ENCODE data around the gene GZMM. TPM values are rescaled to one million over a fixed set of nuclear protein-coding genes. Genes with fewer than 3 reads are reported as not detected.

Gene GZMM
- total and polyA plus RNA-seq, 4 experiments from 2014 or later, result 25.5 to 122 (median 55.4) TPM

DNA sequence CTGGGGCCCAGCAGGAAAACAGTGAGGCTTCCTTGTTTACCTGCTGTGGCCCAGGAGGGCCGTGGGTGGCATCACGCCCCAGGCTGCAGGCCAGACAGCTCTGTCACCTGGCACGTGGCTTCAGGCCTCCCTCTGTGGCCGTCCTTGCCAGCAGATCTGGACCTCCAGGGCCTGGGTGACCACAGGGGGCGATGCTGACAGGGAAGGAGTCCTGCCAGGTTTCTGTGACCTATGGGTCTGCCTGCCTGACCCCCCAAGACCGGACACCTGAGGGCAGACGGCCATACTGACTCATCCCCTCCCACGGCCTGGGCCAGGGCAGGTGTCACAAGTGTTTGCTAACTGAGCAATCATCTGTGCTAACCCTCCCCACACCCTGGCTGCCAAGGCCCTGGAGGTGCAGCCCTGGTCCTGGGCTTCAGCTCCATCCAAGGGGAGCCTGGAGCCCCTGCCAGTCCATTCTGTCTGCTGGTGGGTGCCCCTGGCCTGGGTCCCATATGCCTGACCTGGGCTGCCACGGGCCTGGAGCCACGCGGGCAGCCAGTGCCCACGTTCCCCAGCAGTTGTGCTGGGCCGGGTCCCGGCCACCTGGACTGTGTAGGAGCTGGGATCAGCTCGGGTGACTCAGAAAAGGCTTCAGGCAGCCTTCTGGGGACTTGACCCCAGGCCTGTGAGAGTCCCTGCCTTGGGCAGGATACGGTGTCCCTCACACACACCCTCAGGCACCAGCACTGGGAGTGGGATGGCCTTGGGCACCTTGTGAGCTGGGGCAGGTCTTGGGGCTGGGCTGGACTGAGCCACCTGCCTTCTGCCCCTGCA, 8.6 kb upstream of the GZMM start:
- peaks cover 8 to 13% of the 10 kb centered on the region in 2 donors for H3K36me3 Mint-ChIP-seq
- ChIA-PET POLR2A (ENCODE audit: partially characterized antibody) (no interaction called here), CTCF (ENCODE audit: partially characterized antibody) (no interaction called here)
- H3K4me3 ChIP-seq (ENCODE audit: low read length in 2 of 2), result no peak overlapping the region
- peaks cover 27% of the 10 kb centered on the region for H3K4me1 ChIP-seq (ENCODE audit: insufficient read depth, low read length)
- H3K4me1 Mint-ChIP-seq, result peaks cover 6 to 21% (median 14%) of the 10 kb centered on the region in 4 donors
- intact Hi-C loops (cut with micrococcal nuclease), result no loop called here
- H3K27ac ChIP-seq (ENCODE audit: low read depth, low read length), result peak overlapping the region; percentile 9
- H3K9me3 ChIP-seq (ENCODE audit: control insufficient read depth in 1 of 2, low read length in 2 of 2), result no peaks in the 10 kb centered on the region
- H3K4me3 Mint-ChIP-seq, result peak overlapping the region in 2 of 8 donors; percentile 36 to 83
- no peaks in the 10 kb centered on the region for H3K9me3 Mint-ChIP-seq
- H3K36me3 ChIP-seq (ENCODE audit: insufficient read depth, low read length), result peaks cover 26% of the 10 kb centered on the region
- DNase-seq, result no peak
- H3K27ac Mint-ChIP-seq, result peak overlapping the region in 5 of 7 donors; percentile 24 to 72 (median 55)
- H3K27me3 ChIP-seq (ENCODE audit: insufficient read depth, low read length), result no peaks in the 10 kb centered on the region
- no peaks in the 10 kb centered on the region for H3K27me3 Mint-ChIP-seq

DNA sequence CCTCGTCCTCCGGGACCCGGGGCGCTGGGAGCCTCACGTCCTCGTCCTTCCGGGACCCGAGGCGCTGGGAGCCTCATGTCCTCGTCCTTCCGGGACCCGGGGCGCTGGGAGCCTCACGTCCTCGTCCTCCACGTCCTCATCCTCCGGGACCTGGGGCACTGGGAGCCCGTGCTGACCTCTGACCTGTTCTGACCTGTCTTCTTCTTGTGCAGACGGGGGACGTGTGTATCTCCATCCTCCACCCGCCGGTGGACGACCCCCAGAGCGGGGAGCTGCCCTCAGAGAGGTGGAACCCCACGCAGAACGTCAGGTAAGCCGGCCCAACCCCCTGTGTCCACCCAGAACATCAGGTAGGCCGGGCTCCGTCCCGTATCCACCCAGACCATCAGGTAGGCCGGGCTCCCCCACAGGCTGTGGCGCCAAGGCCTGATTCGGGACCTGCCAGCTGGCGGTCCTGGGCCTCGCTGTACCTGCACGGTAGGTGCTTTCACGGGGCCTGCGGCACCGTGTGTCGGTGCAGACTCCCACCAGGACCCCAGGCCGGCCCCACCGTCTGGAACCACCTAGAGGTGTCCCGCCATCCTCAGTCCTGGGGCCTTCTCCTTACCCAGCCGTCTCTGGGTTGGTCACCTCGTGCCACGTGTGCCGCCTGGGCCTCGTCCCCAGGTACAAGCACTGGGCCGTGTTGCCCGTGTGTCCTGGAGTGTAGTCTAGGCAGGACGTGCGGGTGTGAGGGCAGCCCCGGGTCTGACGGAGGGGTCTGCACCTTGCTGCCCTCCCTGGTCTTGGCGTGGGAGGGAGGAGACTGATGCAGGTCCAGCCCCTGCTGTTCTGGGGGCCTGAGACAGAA, 7.6 kb upstream of the GZMM start:
- Histone ChIP-seq H3K36me3 (ENCODE audit: insufficient read depth, low read length) (peaks cover 26% of the 10 kb centered on the region), H3K9me3 (ENCODE audit: control insufficient read depth in 1 of 2, low read length in 2 of 2) (no peaks in the 10 kb centered on the region), H3K27ac (ENCODE audit: low read depth, low read length) (no peak overlapping the region), H3K4me3 (ENCODE audit: low read length in 2 of 2) (no peak overlapping the region), H3K27me3 (ENCODE audit: insufficient read depth, low read length) (no peaks in the 10 kb centered on the region), H3K4me1 (ENCODE audit: insufficient read depth, low read length) (peaks cover 21% of the 10 kb centered on the region)
- Mint-ChIP-seq H3K36me3 (peaks cover 8 to 13% of the 10 kb centered on the region in 2 donors), H3K4me1 (peaks cover 6 to 20% (median 14%) of the 10 kb centered on the region in 4 donors), H3K27me3 (no peaks in the 10 kb centered on the region), H3K9me3 (no peaks in the 10 kb centered on the region), H3K4me3 (no peak overlapping the region), H3K27ac (peak overlapping the region in 2 of 7 donors; percentile 68 to 87)
- intact Hi-C loops (cut with micrococcal nuclease), result no loop called here
- DNase-seq, result no peak
- POLR2A ChIA-PET (ENCODE audit: partially characterized antibody), result no interaction called here
- CTCF ChIA-PET (ENCODE audit: partially characterized antibody), result no interaction called here

- peaks cover 26% of the 10 kb centered on the region for H3K36me3 ChIP-seq (ENCODE audit: insufficient read depth, low read length)
- no peak for DNase-seq
- intact Hi-C loops (cut with micrococcal nuclease), result no loop called here
- Mint-ChIP-seq H3K4me3 (no peak overlapping the region), H3K9me3 (no peaks in the 10 kb centered on the region), H3K4me1 (peaks cover 6 to 20% (median 14%) of the 10 kb centered on the region in 4 donors), H3K36me3 (peaks cover 8 to 13% of the 10 kb centered on the region in 2 donors), H3K27me3 (no peaks in the 10 kb centered on the region), H3K27ac (no peak overlapping the region)
- H3K9me3 ChIP-seq (ENCODE audit: control insufficient read depth in 1 of 2, low read length in 2 of 2), result no peaks in the 10 kb centered on the region
- H3K4me3 ChIP-seq (ENCODE audit: low read length in 2 of 2), result no peak overlapping the region
- peaks cover 21% of the 10 kb centered on the region for H3K4me1 ChIP-seq (ENCODE audit: insufficient read depth, low read length)
- H3K27me3 ChIP-seq (ENCODE audit: insufficient read depth, low read length), result no peaks in the 10 kb centered on the region
- CTCF ChIA-PET (ENCODE audit: partially characterized antibody), result no interaction called here
- no peak overlapping the region for H3K27ac ChIP-seq (ENCODE audit: low read depth, low read length)
- POLR2A ChIA-PET (ENCODE audit: partially characterized antibody), result no interaction called here
Observed at GRCh38 chr19:536881-537404, 6.9 kb upstream of the GZMM start.

DNA sequence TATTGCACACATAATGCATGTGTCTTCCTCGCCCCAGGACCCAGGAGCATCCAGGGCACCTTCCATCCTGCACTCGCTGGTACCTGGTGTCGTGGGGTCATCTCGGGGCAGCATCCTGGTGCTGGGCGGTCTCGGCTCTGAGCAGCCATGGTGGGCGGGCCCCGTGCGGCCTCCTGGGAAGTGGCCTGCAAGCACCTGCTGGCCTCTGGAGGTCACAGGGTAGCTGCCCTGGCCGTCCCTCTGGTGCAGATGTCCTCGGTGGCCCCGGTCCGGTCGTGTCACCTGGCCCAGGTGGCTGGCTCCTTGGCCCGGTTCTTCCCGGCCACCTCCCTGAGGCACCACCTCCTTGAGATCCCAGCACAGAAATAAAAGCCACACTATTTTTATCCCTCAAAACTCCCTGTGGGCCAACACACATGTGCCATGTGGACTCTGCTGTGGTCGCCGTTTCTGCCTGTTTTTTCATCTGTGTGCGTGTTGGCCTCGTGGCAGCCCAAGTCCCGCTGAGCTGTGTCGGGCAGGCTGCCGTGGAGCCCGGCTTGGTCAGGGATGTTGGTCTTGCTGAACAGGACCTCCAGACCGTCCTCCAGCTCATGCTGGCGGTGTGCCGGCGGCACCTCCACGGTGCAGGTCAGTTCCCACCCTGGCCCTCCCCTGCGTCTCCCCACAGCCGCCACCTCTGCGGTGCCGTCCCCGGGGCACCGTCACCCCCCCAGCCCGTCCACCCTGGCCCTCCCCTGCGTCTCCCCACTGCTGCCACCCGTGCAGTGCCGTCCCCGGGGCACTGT, 5.0 kb upstream of the GZMM start:
- Histone ChIP-seq H3K9me3 (ENCODE audit: control insufficient read depth in 1 of 2, low read length in 2 of 2) (no peaks in the 10 kb centered on the region), H3K36me3 (ENCODE audit: insufficient read depth, low read length) (peaks cover 26% of the 10 kb centered on the region), H3K27me3 (ENCODE audit: insufficient read depth, low read length) (no peaks in the 10 kb centered on the region), H3K4me3 (ENCODE audit: low read length in 2 of 2) (no peak overlapping the region), H3K27ac (ENCODE audit: low read depth, low read length) (no peak overlapping the region), H3K4me1 (ENCODE audit: insufficient read depth, low read length) (peaks cover 17% of the 10 kb centered on the region)
- H3K27ac Mint-ChIP-seq, result peak overlapping the region in 1 of 7 donors; percentile 55
- no peak for DNase-seq
- intact Hi-C loops (cut with micrococcal nuclease), result no loop called here
- no peaks in the 10 kb centered on the region for H3K9me3 Mint-ChIP-seq
- H3K4me1 Mint-ChIP-seq, result peaks cover 9 to 16% (median 14%) of the 10 kb centered on the region in 4 donors
- ChIA-PET POLR2A (ENCODE audit: partially characterized antibody) (interaction anchor here (1.3 kb wide), 1 partner anchor 8 kb away, joined by 3 read pairs; no protein-coding TSS in a partner anchor), CTCF (ENCODE audit: partially characterized antibody) (no interaction called here)
- H3K27me3 Mint-ChIP-seq, result no peaks in the 10 kb centered on the region
- peaks cover 8 to 15% of the 10 kb centered on the region in 2 donors for H3K36me3 Mint-ChIP-seq
- no peak overlapping the region for H3K4me3 Mint-ChIP-seq

DNA sequence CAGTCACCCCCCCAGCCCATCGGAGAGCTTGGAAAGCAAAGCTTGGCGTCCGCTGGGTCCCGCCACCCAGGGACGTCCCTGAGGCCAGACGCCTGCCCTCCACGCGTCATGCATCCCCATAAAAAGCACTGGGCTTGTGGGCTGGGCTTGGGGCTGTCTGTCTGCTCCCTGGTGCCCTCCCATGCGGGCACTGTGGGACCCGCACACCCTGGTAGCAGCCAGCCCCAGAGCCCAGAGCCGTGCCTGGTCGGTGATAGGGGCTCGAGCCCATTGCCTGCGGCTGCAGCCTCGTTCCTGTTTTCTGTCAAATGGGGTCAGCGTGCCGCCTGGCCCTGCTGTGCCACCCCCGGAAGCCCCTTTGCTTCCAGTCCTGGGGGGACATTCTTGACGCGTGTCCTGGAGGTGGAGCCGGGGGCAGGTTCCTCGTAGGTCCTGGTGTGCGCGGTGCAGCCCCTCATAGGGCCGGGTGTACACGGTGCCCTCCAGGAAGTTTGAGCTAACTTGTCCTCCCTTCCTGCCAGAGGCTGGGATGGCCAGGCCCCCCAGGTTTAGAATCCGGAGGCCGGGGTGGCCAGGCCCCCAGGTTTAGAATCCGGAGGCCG, 4.3 kb upstream of the GZMM start:
- Histone ChIP-seq H3K4me3 (ENCODE audit: low read length in 2 of 2) (no peak overlapping the region), H3K9me3 (ENCODE audit: control insufficient read depth in 1 of 2, low read length in 2 of 2) (no peaks in the 10 kb centered on the region), H3K36me3 (ENCODE audit: insufficient read depth, low read length) (peaks cover 26% of the 10 kb centered on the region), H3K4me1 (ENCODE audit: insufficient read depth, low read length) (peaks cover 22% of the 10 kb centered on the region), H3K27me3 (ENCODE audit: insufficient read depth, low read length) (no peaks in the 10 kb centered on the region), H3K27ac (ENCODE audit: low read depth, low read length) (no peak overlapping the region)
- peaks cover 10 to 21% (median 16%) of the 10 kb centered on the region in 4 donors for H3K4me1 Mint-ChIP-seq
- CTCF ChIA-PET (ENCODE audit: partially characterized antibody), result no interaction called here
- H3K27ac Mint-ChIP-seq, result no peak overlapping the region
- H3K27me3 Mint-ChIP-seq, result no peaks in the 10 kb centered on the region
- POLR2A ChIA-PET (ENCODE audit: partially characterized antibody), result interaction anchor here (1.3 kb wide), 1 partner anchor 9 kb away, joined by 3 read pairs; no protein-coding TSS in a partner anchor
- intact Hi-C loops (cut with micrococcal nuclease), result no loop called here
- no peaks in the 10 kb centered on the region for H3K9me3 Mint-ChIP-seq
- DNase-seq, result no peak
- H3K36me3 Mint-ChIP-seq, result peaks cover 8 to 16% of the 10 kb centered on the region in 2 donors
- H3K4me3 Mint-ChIP-seq, result no peak overlapping the region

DNA sequence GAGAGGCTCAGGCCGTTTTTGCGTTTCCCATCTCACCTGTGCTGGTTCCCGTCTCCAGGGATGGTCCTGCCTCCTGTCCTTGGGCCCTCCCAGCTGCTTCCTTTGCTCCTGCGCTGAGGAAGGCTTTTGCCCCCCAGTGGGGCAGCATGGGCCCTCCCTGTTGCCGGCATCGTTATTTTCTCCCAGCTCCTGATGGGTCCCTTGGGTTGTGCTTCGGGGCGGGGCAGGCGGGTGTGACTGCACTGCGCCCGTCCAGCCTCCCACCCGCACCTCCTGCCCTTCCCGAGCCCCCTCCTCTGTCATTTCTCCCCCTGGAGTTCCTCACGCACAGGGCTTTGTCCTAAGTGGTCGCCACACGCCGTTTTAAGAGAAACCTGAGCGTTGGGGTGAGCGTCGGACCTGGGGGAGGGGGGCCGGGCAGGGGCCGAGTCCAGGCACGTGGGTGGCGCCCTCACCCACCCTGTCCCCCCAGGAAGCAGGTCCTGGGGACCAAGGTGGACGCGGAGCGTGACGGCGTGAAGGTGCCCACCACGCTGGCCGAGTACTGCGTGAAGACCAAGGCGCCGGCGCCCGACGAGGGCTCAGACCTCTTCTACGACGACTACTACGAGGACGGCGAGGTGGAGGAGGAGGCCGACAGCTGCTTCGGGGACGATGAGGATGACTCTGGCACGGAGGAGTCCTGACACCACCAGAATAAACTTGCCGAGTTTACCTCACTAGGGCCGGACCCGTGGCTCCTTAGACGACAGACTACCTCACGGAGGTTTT, 2.8 kb upstream of the GZMM start:
- intact Hi-C loops (cut with micrococcal nuclease), result no loop called here
- Mint-ChIP-seq H3K9me3 (no peaks in the 10 kb centered on the region), H3K4me1 (peaks cover 15 to 27% (median 20%) of the 10 kb centered on the region in 4 donors), H3K27ac (no peak overlapping the region), H3K36me3 (peaks cover 8 to 15% of the 10 kb centered on the region in 2 donors), H3K27me3 (no peaks in the 10 kb centered on the region), H3K4me3 (no peak overlapping the region)
- Histone ChIP-seq H3K4me1 (ENCODE audit: insufficient read depth, low read length) (peaks cover 23% of the 10 kb centered on the region), H3K4me3 (ENCODE audit: low read length in 2 of 2) (no peak overlapping the region), H3K27me3 (ENCODE audit: insufficient read depth, low read length) (no peaks in the 10 kb centered on the region), H3K36me3 (ENCODE audit: insufficient read depth, low read length) (peaks cover 18% of the 10 kb centered on the region), H3K9me3 (ENCODE audit: control insufficient read depth in 1 of 2, low read length in 2 of 2) (no peaks in the 10 kb centered on the region), H3K27ac (ENCODE audit: low read depth, low read length) (no peak overlapping the region)
- ChIA-PET POLR2A (ENCODE audit: partially characterized antibody) (interaction anchor here (1.0 to 7.2 kb wide), 2 partner anchors 9 kb away, joined by 3 to 52 read pairs; partner anchors contain the start of gene CDC34), CTCF (ENCODE audit: partially characterized antibody) (interaction anchor here (1.8 to 1.9 kb wide), 2 partner anchors 9 to 30 kb away, joined by 5 to 7 read pairs; no protein-coding TSS in a partner anchor)
- DNase-seq, result no peak

Measured in CD4-positive, alpha-beta memory T cell (primary cell).